HG03025 (cell line): Measurements from ENCODE around the gene PDE6A.

Source experiments
- ATAC-seq: cut with Tn5 transposase; IDR thresholded peaks from one replicate; pipeline ENCODE4 v1.9.1; 2021; ENCODE audit warnings: mild to moderate bottlenecking, moderate library complexity; ENCODE audit not compliant: unreplicated experiment, low FRiP score

The PDE6A gene

GRCh38 chr5:149930749-149931574 is 13.6 kb downstream of the PDE6A start:
- no peak for ATAC-seq

- ATAC-seq: no peak
Measured at GRCh38 chr5:149930043-149930748, 14.4 kb downstream of the PDE6A start.

GRCh38 chr5:149924486-149924885 is 20.1 kb downstream of the PDE6A start:
- no peak for ATAC-seq

GRCh38 chr5:149922950-149923349 is 21.6 kb downstream of the PDE6A start:
- ATAC-seq: no peak

GRCh38 chr5:149921597-149921996 is 23.0 kb downstream of the PDE6A start:
- ATAC-seq: no peak

- ATAC-seq: no peak
Measured at GRCh38 chr5:149917073-149917676, 27.4 kb downstream of the PDE6A start.

- ATAC-seq: no peak
Measured at GRCh38 chr5:149916334-149917072, 28.1 kb downstream of the PDE6A start.

- no peak for ATAC-seq
Measured at GRCh38 chr5:149915392-149916260, 29.0 kb downstream of the PDE6A start.

- no peak for ATAC-seq
Measured at GRCh38 chr5:149913436-149914419, 30.9 kb downstream of the PDE6A start.

- no peak for ATAC-seq
Measured at GRCh38 chr5:149912226-149912871, 32.2 kb downstream of the PDE6A start.

- ATAC-seq: no peak
Measured at GRCh38 chr5:149911031-149911430, 33.6 kb downstream of the PDE6A start.

GRCh38 chr5:149907828-149908227 is 36.8 kb downstream of the PDE6A start:
- ATAC-seq: no peak

GRCh38 chr5:149904977-149905376 is 39.6 kb downstream of the PDE6A start:
- ATAC-seq: no peak

GRCh38 chr5:149904293-149904886 is 40.2 kb downstream of the PDE6A start:
- no peak for ATAC-seq

GRCh38 chr5:149903404-149903803 is 41.2 kb downstream of the PDE6A start:
- no peak for ATAC-seq

GRCh38 chr5:149902177-149902576 is 42.4 kb downstream of the PDE6A start:
- no peak for ATAC-seq

GRCh38 chr5:149901511-149901910 is 43.1 kb downstream of the PDE6A start:
- no peak for ATAC-seq

- no peak for ATAC-seq
Measured at GRCh38 chr5:149900390-149900789, 44.2 kb downstream of the PDE6A start.
